Lower leg skin (tissue), 4 donors: ENCODE measurements around the gene BRS3. TPM values are rescaled to one million over a fixed set of nuclear protein-coding genes. Genes with fewer than 3 reads are reported as not detected.

Experiments
- total RNA-seq, 4 donors: library from RNA; depleted of rRNA; stranded (reverse); fragments of >200 nt; gene quantifications; one replicate each; pipeline ENCODE4 v1.1.0, GENCODE V29; 2016

BRS3 gene
- total RNA-seq, 4 donors from 2014 or later, result not detected

Other genes starting within 250 kb of the BRS3 start
- 1 to 10 TPM; 4.4 to 7.6 (median 5.4) TPM for gene MAP7D3, start 236.5 kb upstream of the BRS3 start, total RNA-seq
- gene ADGRG4, start 187.0 kb upstream of the BRS3 start, total RNA-seq, result not detected
- gene HTATSF1, start 9.6 kb downstream of the BRS3 start, total RNA-seq, result 10 to 100 TPM; 36.0 to 56.2 (median 46.6) TPM
- gene VGLL1, start 44.3 kb downstream of the BRS3 start, total RNA-seq, result under 1 TPM in 1 of 4 donors, not detected in 3; 0.76 TPM
- gene CD40LG, start 160.2 kb downstream of the BRS3 start, total RNA-seq, result not detected